Osteoblast (primary cell): ENCODE data around the gene AUTS2. TPM values are rescaled to one million over a fixed set of nuclear protein-coding genes. Genes with fewer than 3 reads are reported as not detected.

Experiments used
- DNase-seq: peaks from one replicate; pipeline ENCODE4 v3.0.0; 2011; ENCODE audit warnings: low spot score, mixed read lengths; ENCODE audit not compliant: insufficient read length; ENCODE audit errors: missing footprints
- H2AFZ ChIP-seq: 2 replicates; pipeline ENCODE4 v1.6.0; 2011; ENCODE audit warnings: mild to moderate bottlenecking, low read length
- H3K27ac ChIP-seq: 2 replicates; pipeline ENCODE4 v1.5.1; 2011; ENCODE audit warnings: mild to moderate bottlenecking, low read depth, low read length, moderate library complexity
- H3K27me3 ChIP-seq: 2 replicates; pipeline ENCODE4 v1.6.0; 2012; ENCODE audit warnings: mild to moderate bottlenecking, control low read depth, inconsistent platforms, low read length, moderate library complexity; ENCODE audit not compliant: insufficient read depth
- H3K36me3 ChIP-seq: 2 replicates; pipeline ENCODE4 v1.5.1; 2011; ENCODE audit warnings: mild to moderate bottlenecking, low read length, control low read depth, moderate library complexity; ENCODE audit not compliant: insufficient read depth
- H3K4me1 ChIP-seq: 2 replicates; pipeline ENCODE4 v1.5.1; 2011; ENCODE audit warnings: mild to moderate bottlenecking, low read length, control low read depth, moderate library complexity; ENCODE audit not compliant: insufficient read depth
- H3K4me2 ChIP-seq: 2 replicates; pipeline ENCODE4 v1.6.0; 2011; ENCODE audit warnings: mild to moderate bottlenecking, low read length; ENCODE audit not compliant: insufficient read depth
- H3K4me3 ChIP-seq: fragments of 200-600 bp; sonication (generic); 3 replicates; pipeline ENCODE4 v1.5.1; 2012; ENCODE audit warnings: mild to moderate bottlenecking, low read length, inconsistent platforms; ENCODE audit not compliant: insufficient read depth
- H3K79me2 ChIP-seq: 2 replicates; pipeline ENCODE4 v1.6.0; 2012; ENCODE audit warnings: mild to moderate bottlenecking, low read length, control low read depth, inconsistent platforms; ENCODE audit not compliant: insufficient read depth
- H3K9me3 ChIP-seq: 2 replicates; pipeline ENCODE4 v1.5.1; 2011; ENCODE audit warnings: low read depth, low read length, control low read depth
- H4K20me1 ChIP-seq: 2 replicates; pipeline ENCODE4 v1.6.0; 2012; ENCODE audit warnings: mild to moderate bottlenecking, low read length, control low read depth; ENCODE audit not compliant: insufficient read depth
- CTCF ChIP-seq: IDR thresholded peaks from 2 replicates; pipeline ENCODE4 v1.5.1; 2011; ENCODE audit warnings: mild to moderate bottlenecking, low read depth, low read length, moderate library complexity; ENCODE audit errors: extremely low read depth
- total RNA-seq: library from RNA; depleted of rRNA; stranded (reverse); fragments of >200 nt; gene quantifications from 2 replicates; pipeline ENCODE4 v1.2.3, GENCODE V29; 2012

Gene AUTS2
- total RNA-seq, 1 donor = 15.2 TPM

GRCh38 chr7:70700055-70700940, 1102.0 kb downstream of the AUTS2 start:
- no peaks in the 10 kb centered on the region for H3K27me3 ChIP-seq
- peaks cover 66% of the 10 kb centered on the region for H3K79me2 ChIP-seq
- H3K4me2 ChIP-seq = no peak overlapping the region
- peaks cover 10% of the 10 kb centered on the region for H3K4me1 ChIP-seq
- H3K27ac ChIP-seq = no peak overlapping the region
- H3K9me3 ChIP-seq = no peaks in the 10 kb centered on the region
- H4K20me1 ChIP-seq = peaks cover 4% of the 10 kb centered on the region
- H3K36me3 ChIP-seq = no peaks in the 10 kb centered on the region
- H2AFZ ChIP-seq = no peak overlapping the region
- no peak for TF ChIP-seq CTCF
- no peak overlapping the region for H3K4me3 ChIP-seq
- DNase-seq = no peak

GRCh38 chr7:70700941-70701425, 1102.7 kb downstream of the AUTS2 start:
- no peak overlapping the region for H3K4me2 ChIP-seq
- H3K4me1 ChIP-seq = peaks cover 8% of the 10 kb centered on the region
- H3K4me3 ChIP-seq = no peak overlapping the region
- H3K36me3 ChIP-seq = no peaks in the 10 kb centered on the region
- H3K27ac ChIP-seq = no peak overlapping the region
- H4K20me1 ChIP-seq = peaks cover 4% of the 10 kb centered on the region
- no peak for DNase-seq
- TF ChIP-seq CTCF = no peak
- H3K9me3 ChIP-seq = no peaks in the 10 kb centered on the region
- no peaks in the 10 kb centered on the region for H3K27me3 ChIP-seq
- peaks cover 69% of the 10 kb centered on the region for H3K79me2 ChIP-seq
- H2AFZ ChIP-seq = no peak overlapping the region

- no peaks in the 10 kb centered on the region for H3K36me3 ChIP-seq
- no peak overlapping the region for H3K27ac ChIP-seq
- DNase-seq = no peak
- H3K4me3 ChIP-seq = no peak overlapping the region
- H3K27me3 ChIP-seq = no peaks in the 10 kb centered on the region
- no peak for TF ChIP-seq CTCF
- peaks cover 3% of the 10 kb centered on the region for H3K4me1 ChIP-seq
- peaks cover 69% of the 10 kb centered on the region for H3K79me2 ChIP-seq
- H3K4me2 ChIP-seq = no peak overlapping the region
- H3K9me3 ChIP-seq = no peaks in the 10 kb centered on the region
- H2AFZ ChIP-seq = no peak overlapping the region
- H4K20me1 ChIP-seq = peaks cover 4% of the 10 kb centered on the region
Measured at GRCh38 chr7:70701477-70701876, 1103.2 kb downstream of the AUTS2 start.

- H3K4me1 ChIP-seq = no peaks in the 10 kb centered on the region
- no peaks in the 10 kb centered on the region for H3K9me3 ChIP-seq
- no peaks in the 10 kb centered on the region for H3K36me3 ChIP-seq
- no peak for TF ChIP-seq CTCF
- peaks cover 4% of the 10 kb centered on the region for H4K20me1 ChIP-seq
- no peak for DNase-seq
- H3K27ac ChIP-seq = no peak overlapping the region
- no peak overlapping the region for H3K4me2 ChIP-seq
- H3K79me2 ChIP-seq = peaks cover 69% of the 10 kb centered on the region
- H2AFZ ChIP-seq = no peak overlapping the region
- no peak overlapping the region for H3K4me3 ChIP-seq
- no peaks in the 10 kb centered on the region for H3K27me3 ChIP-seq
Measured at GRCh38 chr7:70701991-70702390, 1103.7 kb downstream of the AUTS2 start.
